Measurements from ENCODE around the gene FOXG1.

FOXG1 gene

DNA sequence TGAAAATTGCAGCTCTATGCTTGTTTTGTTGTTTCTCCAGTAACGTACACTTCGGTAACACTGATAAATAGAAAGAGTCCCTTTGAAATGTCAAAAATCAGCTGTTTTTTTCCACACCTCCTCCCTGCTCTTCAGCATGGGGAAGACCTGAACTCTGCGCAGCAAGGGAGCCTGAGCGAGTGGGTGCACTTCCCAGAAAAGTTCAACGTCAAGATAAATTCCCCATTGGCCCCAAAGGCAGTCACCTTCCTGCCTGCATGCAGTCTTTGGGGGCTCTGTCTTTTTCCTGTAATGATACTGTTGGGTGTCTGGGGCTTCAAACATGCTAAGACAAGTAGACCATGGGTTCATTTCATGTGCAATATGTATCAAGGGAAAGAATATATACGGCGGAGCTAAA, 8.8 kb upstream of the FOXG1 start:
- Mint-ChIP-seq H3K27me3 (peaks cover 87% of the 10 kb centered on the region), H3K27ac (no peak overlapping the region), H3K4me3 (no peak overlapping the region), H3K4me1 (ENCODE audit: low read depth) (no peaks in the 10 kb centered on the region), H3K36me3 (ENCODE audit: low read depth) (no peaks in the 10 kb centered on the region), H3K9me3 (no peaks in the 10 kb centered on the region)
- intact Hi-C loops (cut with micrococcal nuclease), result no loop called here

DNA sequence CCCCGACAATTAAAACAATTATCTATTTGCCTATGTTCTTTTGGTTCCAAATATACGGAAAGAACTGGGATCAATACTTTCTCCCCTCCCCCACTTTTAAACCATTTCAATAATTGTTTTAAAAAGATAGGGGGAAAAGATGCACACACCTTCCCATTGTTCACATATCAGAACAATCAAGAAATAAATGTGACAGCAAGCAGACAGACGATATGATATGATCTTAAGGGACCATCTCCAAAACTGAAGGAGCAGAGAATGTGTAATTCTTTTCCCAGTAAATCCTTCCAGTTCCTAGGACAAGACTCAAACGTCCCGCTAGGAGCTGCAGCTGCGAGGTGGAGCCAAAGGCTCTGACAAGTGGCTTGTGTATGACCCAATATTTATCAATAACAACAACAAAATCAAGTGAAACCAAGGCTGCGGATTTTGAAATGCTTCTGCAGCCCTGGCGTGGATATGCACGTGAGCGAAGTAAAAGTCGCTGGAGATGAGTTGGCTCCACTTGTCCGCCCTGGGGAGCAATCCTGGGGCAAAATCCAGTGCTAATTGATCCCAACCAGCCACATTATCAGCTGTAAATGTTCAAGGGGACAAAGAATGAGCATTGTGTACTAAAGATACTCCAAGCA, 8.2 kb upstream of the FOXG1 start:
- Mint-ChIP-seq H3K27me3 (peaks cover 86% of the 10 kb centered on the region), H3K36me3 (ENCODE audit: low read depth) (no peaks in the 10 kb centered on the region), H3K4me1 (ENCODE audit: low read depth) (no peaks in the 10 kb centered on the region), H3K27ac (no peak overlapping the region), H3K4me3 (no peak overlapping the region), H3K9me3 (no peaks in the 10 kb centered on the region)
- intact Hi-C loops (cut with micrococcal nuclease), result no loop called here

DNA sequence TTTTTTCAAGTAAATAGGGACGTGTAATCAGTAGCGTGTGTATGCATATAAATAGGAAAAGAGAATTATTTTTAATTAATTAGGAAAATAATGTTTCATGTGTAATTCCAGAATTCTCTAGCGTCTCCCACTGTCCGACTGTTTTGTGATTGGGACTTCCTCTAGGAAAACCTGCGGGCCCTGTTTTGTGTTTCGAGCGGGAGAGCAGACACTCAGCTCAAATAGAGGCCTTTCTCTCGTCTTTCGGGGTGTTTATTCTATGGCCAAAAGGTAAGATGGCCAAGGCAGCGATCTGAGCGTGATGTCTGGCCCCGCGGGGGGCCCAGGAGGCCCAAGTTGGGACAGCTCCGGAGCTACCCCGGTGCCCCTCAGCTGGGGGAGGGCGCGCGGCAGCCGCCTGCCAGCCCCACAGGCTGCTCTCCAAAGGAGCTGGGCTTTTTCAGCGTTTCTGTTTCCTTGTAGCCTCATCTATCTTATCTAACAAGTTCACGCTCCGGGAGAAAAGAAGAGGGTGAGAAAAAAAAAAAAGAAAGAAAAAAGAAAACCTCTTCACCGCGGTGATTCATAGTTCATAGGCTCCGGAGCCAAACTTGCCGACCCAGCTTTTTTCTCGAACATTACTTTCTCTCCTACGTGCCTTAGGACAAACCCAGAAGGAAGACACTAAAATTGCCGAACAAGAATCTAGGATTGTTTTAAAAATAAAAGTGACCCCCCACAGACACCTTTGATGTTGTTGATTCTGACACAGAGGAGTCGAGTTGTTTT, 7.5 kb upstream of the FOXG1 start:
- Mint-ChIP-seq H3K27ac (no peak overlapping the region), H3K4me1 (ENCODE audit: low read depth) (no peaks in the 10 kb centered on the region), H3K27me3 (peaks cover 89% of the 10 kb centered on the region), H3K36me3 (ENCODE audit: low read depth) (no peaks in the 10 kb centered on the region), H3K9me3 (no peaks in the 10 kb centered on the region), H3K4me3 (no peak overlapping the region)
- intact Hi-C loops (cut with micrococcal nuclease), result no loop called here

DNA sequence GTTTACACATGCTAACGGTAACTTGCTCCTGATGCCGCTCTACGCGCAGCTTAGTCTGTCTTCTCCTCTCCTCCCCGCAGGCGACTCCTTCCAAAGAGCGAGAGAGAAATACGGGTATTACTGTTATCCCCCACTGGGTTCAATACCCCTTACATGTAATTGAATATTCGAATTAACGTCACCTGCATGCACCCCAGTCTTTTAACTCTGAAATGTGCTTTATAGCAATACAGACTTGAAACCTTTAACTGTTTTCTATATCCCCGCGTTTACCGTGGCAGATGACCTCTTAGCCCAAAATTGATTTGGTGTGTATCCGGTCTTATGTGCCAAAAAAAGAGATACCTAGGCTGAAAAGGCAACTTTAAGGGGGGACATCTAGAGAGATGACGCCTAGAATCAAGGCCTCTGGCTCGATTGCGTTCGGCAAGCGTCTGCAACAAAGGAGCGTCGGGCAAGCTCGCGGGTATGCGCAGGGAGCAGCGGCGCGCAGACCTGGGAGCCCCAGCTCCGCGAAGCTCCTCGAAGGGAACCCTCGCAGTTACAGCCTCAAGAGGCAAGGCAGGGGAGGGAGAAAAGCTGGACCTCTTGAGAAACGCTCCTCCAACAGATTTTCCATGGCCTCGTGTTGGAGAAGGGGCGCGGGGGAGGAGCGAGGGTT, 6.8 kb upstream of the FOXG1 start:
- H3K4me3 Mint-ChIP-seq, result no peak overlapping the region
- no peaks in the 10 kb centered on the region for H3K9me3 Mint-ChIP-seq
- H3K27me3 Mint-ChIP-seq, result peaks cover 91% of the 10 kb centered on the region
- intact Hi-C loops (cut with micrococcal nuclease), result no loop called here
- no peaks in the 10 kb centered on the region for H3K4me1 Mint-ChIP-seq (ENCODE audit: low read depth)
- H3K27ac Mint-ChIP-seq, result no peak overlapping the region
- H3K36me3 Mint-ChIP-seq (ENCODE audit: low read depth), result no peaks in the 10 kb centered on the region

DNA sequence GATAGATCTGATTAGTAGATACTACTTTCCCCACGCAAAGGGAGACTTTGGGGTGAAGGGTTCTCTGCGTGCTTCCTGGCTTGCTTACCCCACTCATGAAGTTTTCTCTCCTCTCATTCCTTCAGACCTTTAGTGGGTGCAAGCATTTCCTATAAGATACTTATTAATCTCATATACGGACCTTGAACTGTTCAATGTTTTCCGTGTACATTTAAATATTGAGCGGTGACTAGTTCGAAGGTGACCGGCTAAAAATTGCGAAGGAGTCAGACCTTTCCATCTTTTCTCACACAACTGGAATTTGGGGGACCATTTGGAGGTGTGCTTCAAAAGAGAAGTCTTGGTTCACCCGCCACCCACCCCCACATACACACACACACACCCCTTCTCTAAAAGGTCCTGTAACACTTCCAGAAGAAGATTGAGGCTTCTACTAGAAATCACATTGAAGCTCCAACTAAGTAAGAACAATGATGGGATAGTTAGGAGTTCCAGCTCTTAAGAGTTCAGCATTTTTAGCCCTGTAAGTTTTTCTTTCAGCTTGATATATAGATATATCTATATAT, 6.1 kb upstream of the FOXG1 start:
- Mint-ChIP-seq H3K4me3 (no peak overlapping the region), H3K36me3 (ENCODE audit: low read depth) (no peaks in the 10 kb centered on the region), H3K27me3 (peaks cover 91% of the 10 kb centered on the region), H3K9me3 (no peaks in the 10 kb centered on the region), H3K27ac (no peak overlapping the region), H3K4me1 (ENCODE audit: low read depth) (peaks cover 2% of the 10 kb centered on the region)
- intact Hi-C loops (cut with micrococcal nuclease), result no loop called here

DNA sequence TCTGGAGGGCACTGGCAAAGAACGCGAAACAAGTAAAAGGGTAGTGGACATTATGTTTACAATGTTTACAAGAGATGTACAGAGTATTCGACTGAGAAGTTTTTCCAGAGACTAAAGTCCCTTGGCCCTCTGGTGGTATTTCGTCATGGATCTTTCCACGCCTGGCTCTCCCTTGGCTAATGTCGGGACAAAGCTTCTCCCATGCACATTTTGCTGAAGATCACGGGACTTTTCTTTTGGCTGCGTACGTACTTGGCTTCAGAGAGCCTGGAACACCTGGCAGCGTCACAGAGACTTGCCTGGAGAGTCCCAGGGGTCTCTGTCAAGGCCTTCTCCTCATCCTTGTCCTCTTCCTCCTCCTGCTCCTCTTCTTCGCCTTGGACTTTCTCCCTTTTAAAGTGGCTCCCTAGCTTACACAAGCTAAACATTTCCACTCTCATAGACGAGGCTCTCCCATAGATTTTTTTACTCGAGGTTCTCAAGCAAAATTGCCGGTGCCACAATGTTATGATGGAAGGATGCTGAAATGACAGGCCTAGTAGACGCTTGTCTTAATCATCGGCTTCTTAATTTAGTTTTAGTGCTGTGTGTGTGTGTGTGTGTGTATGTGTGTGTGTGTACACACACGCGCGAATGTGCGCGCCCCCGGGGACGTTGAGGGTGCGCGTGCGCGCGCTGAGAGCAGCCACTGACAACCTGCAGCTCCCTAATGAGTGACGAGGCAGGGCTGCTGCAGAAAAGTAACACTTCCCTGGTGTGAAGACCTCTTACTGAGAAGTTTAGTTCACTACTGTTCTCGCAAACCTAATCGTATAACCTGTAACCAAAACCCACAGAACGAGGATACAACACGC, 4.9 kb upstream of the FOXG1 start:
- Mint-ChIP-seq H3K4me1 (ENCODE audit: low read depth) (peaks cover 12% of the 10 kb centered on the region), H3K27ac (no peak overlapping the region), H3K27me3 (peaks cover 90% of the 10 kb centered on the region), H3K36me3 (ENCODE audit: low read depth) (no peaks in the 10 kb centered on the region), H3K4me3 (no peak overlapping the region), H3K9me3 (no peaks in the 10 kb centered on the region)
- intact Hi-C loops (cut with micrococcal nuclease), result no loop called here

DNA sequence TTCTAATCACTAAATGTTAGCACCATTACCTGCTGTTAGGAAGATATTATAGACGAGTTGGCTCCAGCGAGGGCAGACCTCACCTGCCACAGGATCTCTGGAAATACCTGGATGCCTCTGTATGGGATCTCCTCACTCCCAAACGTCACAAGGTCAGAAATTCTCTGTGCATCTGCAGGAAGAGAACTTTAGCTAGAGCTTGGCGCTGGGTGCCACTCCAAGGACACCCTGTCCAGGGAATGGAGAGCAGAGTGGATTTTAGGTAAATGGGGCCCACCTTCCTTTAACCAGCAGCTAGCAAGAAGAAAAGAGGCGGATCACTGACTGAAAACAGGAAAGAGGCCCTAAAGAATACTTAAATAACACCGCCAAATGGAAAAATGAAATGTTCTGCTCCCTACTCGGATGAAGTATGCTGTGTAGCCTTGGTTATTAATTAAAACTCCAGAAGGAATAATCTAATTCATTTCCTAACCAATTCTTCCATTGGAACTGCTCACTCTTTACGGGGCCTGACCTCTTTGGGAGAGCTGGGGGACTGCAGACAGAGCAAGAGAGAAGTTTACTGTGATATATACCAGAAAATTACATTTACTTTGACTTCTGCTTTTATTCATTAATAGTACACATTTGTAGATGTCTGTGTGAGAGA, 4.2 kb upstream of the FOXG1 start:
- Mint-ChIP-seq H3K9me3 (no peaks in the 10 kb centered on the region), H3K4me3 (no peak overlapping the region), H3K36me3 (ENCODE audit: low read depth) (no peaks in the 10 kb centered on the region), H3K4me1 (ENCODE audit: low read depth) (peaks cover 12% of the 10 kb centered on the region), H3K27ac (no peak overlapping the region), H3K27me3 (peaks cover 88% of the 10 kb centered on the region)
- intact Hi-C loops (cut with micrococcal nuclease), result no loop called here

DNA sequence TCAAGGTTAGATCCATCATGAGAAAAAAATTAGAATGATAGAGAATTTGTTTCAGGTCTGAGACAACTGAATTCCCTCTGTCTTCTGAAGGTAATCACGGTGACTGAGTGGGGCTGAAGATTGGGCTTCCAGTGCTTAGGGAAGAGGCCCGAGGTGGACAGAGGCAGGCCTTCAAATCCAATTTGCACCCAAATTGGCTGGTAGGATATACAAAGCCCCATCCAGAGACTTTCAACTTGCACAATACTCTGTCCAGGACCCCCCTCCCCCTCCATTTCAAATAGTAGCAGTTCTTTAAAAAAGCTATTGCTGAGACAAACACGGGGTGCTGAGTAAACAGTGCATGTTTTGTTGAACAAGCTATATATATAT, 3.6 kb upstream of the FOXG1 start:
- peaks cover 2% of the 10 kb centered on the region for H3K9me3 Mint-ChIP-seq
- no peak overlapping the region for H3K27ac Mint-ChIP-seq
- no peak overlapping the region for H3K4me3 Mint-ChIP-seq
- no peaks in the 10 kb centered on the region for H3K36me3 Mint-ChIP-seq (ENCODE audit: low read depth)
- peaks cover 12% of the 10 kb centered on the region for H3K4me1 Mint-ChIP-seq (ENCODE audit: low read depth)
- H3K27me3 Mint-ChIP-seq, result peaks cover 87% of the 10 kb centered on the region
- intact Hi-C loops (cut with micrococcal nuclease), result no loop called here

DNA sequence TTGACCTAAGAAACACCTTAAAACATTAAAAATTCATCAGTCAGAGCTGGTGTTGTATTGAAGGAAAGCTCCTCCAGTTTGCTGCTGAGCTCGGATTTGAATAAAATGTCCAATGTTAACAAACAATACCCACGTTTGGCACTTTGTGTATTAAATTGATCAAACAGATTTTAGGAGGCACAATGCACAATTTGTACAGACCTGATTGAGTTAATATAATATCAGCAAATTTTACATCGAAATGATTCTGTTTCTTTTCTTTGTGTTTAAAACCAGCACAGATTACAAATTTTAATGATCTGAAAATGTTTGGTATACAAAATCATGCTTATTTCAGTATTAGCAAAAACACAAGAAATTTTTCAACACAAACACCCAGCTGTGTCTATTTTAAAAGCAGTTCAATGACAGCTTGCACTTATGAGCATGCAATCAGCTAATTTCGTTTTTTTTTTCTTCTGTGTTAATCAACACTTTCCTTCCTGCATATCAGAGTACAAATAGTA, 2.8 kb upstream of the FOXG1 start:
- H3K4me1 Mint-ChIP-seq (ENCODE audit: low read depth), result peaks cover 12% of the 10 kb centered on the region
- no peak overlapping the region for H3K27ac Mint-ChIP-seq
- H3K36me3 Mint-ChIP-seq (ENCODE audit: low read depth), result no peaks in the 10 kb centered on the region
- no peak overlapping the region for H3K4me3 Mint-ChIP-seq
- intact Hi-C loops (cut with micrococcal nuclease), result no loop called here
- H3K9me3 Mint-ChIP-seq, result peaks cover 7% of the 10 kb centered on the region
- H3K27me3 Mint-ChIP-seq, result peaks cover 89% of the 10 kb centered on the region

DNA sequence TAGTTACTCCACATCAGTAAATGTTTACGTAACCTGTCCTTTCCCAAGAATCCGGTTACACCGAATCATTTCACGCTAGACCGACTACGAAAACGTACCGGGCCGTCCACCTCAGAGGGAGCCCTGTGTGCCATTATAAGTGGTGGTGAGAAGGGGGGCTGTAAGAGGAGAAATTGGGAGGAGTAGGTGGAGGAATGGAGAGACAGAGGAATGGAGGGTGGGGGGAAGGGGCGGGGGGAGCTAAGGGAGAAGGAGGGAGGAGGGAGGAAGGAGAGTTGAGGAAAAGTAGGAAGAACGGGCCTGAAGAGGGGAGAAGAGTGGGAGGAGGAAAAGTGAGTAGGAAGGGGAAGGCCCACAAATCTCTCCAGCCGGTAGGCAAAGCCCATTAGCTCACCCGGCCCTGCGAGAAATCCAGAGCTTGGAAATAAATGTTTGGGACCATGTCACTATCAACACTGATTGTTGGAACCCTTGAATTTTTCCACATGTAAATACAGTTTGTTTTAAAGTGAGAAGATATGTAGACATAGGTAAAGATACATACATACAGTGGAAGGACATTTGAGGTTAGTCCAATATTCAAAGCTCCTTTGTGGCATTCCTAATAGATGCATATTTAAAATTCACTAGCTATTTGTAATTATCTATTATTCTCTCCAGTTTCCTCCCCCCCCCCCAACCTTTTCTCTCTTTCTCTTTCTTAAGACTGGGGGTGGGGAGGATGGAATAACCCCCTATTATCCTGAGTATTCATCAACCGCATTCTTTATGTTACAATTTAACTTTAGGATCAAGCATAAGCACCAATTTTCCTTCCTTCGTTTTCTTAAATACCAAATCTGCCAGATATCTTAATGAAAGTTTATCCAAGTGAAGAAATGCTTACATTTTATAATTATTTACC, 2.1 kb upstream of the FOXG1 start:
- H3K27ac Mint-ChIP-seq, result no peak overlapping the region
- H3K9me3 Mint-ChIP-seq, result peaks cover 7% of the 10 kb centered on the region
- no peaks in the 10 kb centered on the region for H3K36me3 Mint-ChIP-seq (ENCODE audit: low read depth)
- peaks cover 12% of the 10 kb centered on the region for H3K4me1 Mint-ChIP-seq (ENCODE audit: low read depth)
- H3K4me3 Mint-ChIP-seq, result no peak overlapping the region
- H3K27me3 Mint-ChIP-seq, result peaks cover 88% of the 10 kb centered on the region
- intact Hi-C loops (cut with micrococcal nuclease), result no loop called here

DNA sequence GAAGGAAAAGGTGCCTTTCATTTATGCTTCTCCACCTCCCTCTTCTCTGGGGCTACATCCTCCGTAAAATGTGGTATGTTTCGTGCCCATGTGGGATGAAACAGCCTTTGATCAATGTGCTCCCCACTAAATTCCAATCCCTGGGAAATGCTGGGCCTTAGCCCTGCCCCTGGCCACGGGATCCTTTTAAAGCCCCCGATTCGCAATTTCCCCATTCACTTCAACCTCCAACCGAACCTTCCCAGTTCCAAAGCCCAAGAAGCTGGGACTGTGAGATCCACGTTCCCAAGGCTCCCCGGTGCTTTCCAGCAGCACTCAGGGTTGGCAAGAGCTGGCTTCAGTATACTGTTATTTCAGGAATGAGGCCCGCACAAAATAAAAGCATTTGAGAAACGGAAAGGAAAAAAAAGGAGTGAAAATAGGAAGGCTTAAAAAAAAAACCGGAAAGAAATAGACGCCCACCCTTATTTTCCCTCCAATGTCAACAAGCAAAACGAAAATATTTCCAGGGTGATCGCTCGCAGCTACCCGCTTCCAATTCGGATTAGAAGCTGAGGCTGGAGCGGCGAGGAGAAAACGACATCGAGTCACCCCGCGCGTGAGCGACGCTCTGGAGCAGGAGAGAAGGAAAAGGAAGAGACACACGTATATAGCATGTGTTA, 1.3 kb upstream of the FOXG1 start:
- H3K27me3 Mint-ChIP-seq, result peaks cover 80% of the 10 kb centered on the region
- H3K9me3 Mint-ChIP-seq, result peaks cover 7% of the 10 kb centered on the region
- H3K27ac Mint-ChIP-seq, result no peak overlapping the region
- no peaks in the 10 kb centered on the region for H3K36me3 Mint-ChIP-seq (ENCODE audit: low read depth)
- H3K4me1 Mint-ChIP-seq (ENCODE audit: low read depth), result peaks cover 12% of the 10 kb centered on the region
- H3K4me3 Mint-ChIP-seq, result peak overlapping the region; percentile 32
- intact Hi-C loops (cut with micrococcal nuclease), result no loop called here

DNA sequence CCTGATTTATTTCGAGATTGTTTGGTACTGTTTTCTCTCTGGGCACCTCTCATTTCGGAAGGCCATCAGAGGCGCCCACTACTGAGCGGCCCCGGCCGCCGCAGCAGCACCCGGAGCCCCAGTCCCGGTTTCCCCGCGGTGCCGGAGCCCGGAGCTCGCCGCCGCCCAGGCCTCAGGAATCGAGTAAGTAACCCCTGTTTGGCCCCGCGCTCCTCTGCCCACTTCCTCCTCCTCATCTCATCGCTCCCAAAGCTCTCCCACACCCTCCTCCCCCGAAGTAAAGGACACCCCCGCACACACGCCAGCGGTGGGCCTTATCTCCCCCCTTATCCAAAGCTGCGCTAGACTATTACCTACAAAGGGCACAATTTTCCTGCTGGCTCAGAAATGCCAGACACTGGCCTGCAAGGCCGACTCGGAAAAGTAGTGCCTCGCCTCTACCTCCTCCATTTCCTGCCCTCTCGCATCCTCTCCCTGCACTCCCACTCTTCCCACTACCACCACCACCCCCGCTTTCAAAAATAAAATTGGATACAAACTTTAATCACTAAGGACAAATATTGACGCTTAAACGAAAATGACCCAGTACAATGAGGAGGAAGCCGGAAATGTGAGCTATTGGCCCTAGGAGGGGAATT, 637 bp upstream of the FOXG1 start:
- Mint-ChIP-seq H3K4me3 (peak overlapping the region; percentile 73), H3K27ac (no peak overlapping the region), H3K4me1 (ENCODE audit: low read depth) (peaks cover 12% of the 10 kb centered on the region), H3K36me3 (ENCODE audit: low read depth) (no peaks in the 10 kb centered on the region), H3K9me3 (peaks cover 7% of the 10 kb centered on the region), H3K27me3 (peaks cover 81% of the 10 kb centered on the region)
- intact Hi-C loops (cut with micrococcal nuclease), result no loop called here

Data from dendritic cell treated with granulocyte-macrophage colony-stimulating factor and Interleukin-4, amounts not matched to agents 40 ng/mL and 50 ng/mL, for 4 days (primary cell).